Hematopoietic multipotent progenitor cell treated with erythropoietin and hydrocortisone succinate and interleukin-3 and kit ligand, for 6 days (in vitro differentiated cells): ENCODE measurements around the gene SRSF5.
"Not testable (repeated sequence)": the region's sequence is repeated elsewhere in the genome, so short reads cannot be mapped to it uniquely, and the experiment has no call there.

Experiments
- DNase-seq: peaks from one replicate; pipeline ENCODE4 v3.0.0-alpha.2; 2015

SRSF5 gene

GRCh38 chr14:69811227-69811867 lies 44.4 kb downstream of the SRSF5 start:
- no peak for DNase-seq

- DNase-seq, result no peak
These were observed 44.9 kb downstream of the SRSF5 start for GRCh38 chr14:69811868-69812252.

- DNase-seq, result peak; percentile 40
These were observed 45.8 kb downstream of the SRSF5 start for GRCh38 chr14:69812711-69813110.

GRCh38 chr14:69813346-69813745 lies 46.4 kb downstream of the SRSF5 start:
- DNase-seq, result not testable (repeated sequence)

GRCh38 chr14:69814397-69814796 lies 47.5 kb downstream of the SRSF5 start:
- DNase-seq, result no peak

GRCh38 chr14:69815556-69815955 lies 48.6 kb downstream of the SRSF5 start:
- no peak for DNase-seq

- no peak for DNase-seq
These were observed 49.3 kb downstream of the SRSF5 start for GRCh38 chr14:69816216-69816615.

- peak; percentile 81 for DNase-seq
These were observed 51.8 kb downstream of the SRSF5 start for GRCh38 chr14:69818758-69819191.

- no peak for DNase-seq
These were observed 52.7 kb downstream of the SRSF5 start for GRCh38 chr14:69819607-69820006.

GRCh38 chr14:69820991-69821390 lies 54.0 kb downstream of the SRSF5 start:
- no peak for DNase-seq
